Fibroblast of lung (primary cell): ENCODE data around the gene GARNL3. TPM values are rescaled to one million over a fixed set of nuclear protein-coding genes. Genes with fewer than 3 reads are reported as not detected.

Experiments used
- DNase-seq, 2 donors: peaks; one replicate each; pipeline versions ENCODE4 v3.0.0 to v3.0.0-alpha.2; 2010; ENCODE audit warnings: low read depth in 2 of 2
- H2AFZ ChIP-seq: 2 replicates; pipeline ENCODE4 v1.5.1; 2012; ENCODE audit warnings: low read length, control low read depth, inconsistent platforms
- H3K27ac ChIP-seq: 2 replicates; pipeline ENCODE4 v1.5.1; 2011; ENCODE audit warnings: low read length, control low read depth; ENCODE audit not compliant: insufficient read depth
- H3K27me3 ChIP-seq: 2 replicates; pipeline ENCODE4 v1.5.1; 2011; ENCODE audit warnings: mild to moderate bottlenecking, low read length; ENCODE audit not compliant: control insufficient read depth, insufficient read depth
- H3K36me3 ChIP-seq: 2 replicates; pipeline ENCODE4 v1.5.1; 2011; ENCODE audit warnings: low read length; ENCODE audit not compliant: control insufficient read depth, insufficient read depth
- H3K4me1 ChIP-seq: 2 replicates; pipeline ENCODE4 v1.5.1; 2011; ENCODE audit warnings: low read length; ENCODE audit not compliant: control insufficient read depth, insufficient read depth; ENCODE audit errors: extremely low read depth
- H3K4me2 ChIP-seq: 2 replicates; pipeline ENCODE4 v1.5.1; 2011; ENCODE audit warnings: low read length, control low read depth; ENCODE audit not compliant: insufficient read depth; ENCODE audit errors: extremely low read depth
- H3K4me3 ChIP-seq, 4 experiments: fragments of 200-600 bp in 1 of 4; sonication (generic) in 1 of 4; replicated peaks in 1 of 4; 2 replicates each; pipeline ENCODE4 v1.5.1; 2011 to 2016; ENCODE audit warnings: low read length in 4 of 4, low read depth in 3 of 4, mild to moderate bottlenecking in 3 of 4, control low read depth in 2 of 4, inconsistent platforms in 1 of 4, mixed read lengths in 1 of 4; ENCODE audit not compliant: insufficient read depth in 1 of 4; ENCODE audit errors: control extremely low read depth in 1 of 4
- H3K79me2 ChIP-seq: 2 replicates; pipeline ENCODE4 v1.5.1; 2012; ENCODE audit warnings: mild to moderate bottlenecking, low read length, inconsistent platforms; ENCODE audit not compliant: control insufficient read depth, insufficient read depth
- H3K9ac ChIP-seq: 2 replicates; pipeline ENCODE4 v1.5.1; 2011; ENCODE audit warnings: mild to moderate bottlenecking, low read length, control low read depth; ENCODE audit not compliant: insufficient read depth
- H3K9me3 ChIP-seq: 2 replicates; pipeline ENCODE4 v1.5.1; 2012; ENCODE audit warnings: low read depth, low read length; ENCODE audit not compliant: control insufficient read depth, insufficient read depth
- H4K20me1 ChIP-seq: 2 replicates; pipeline ENCODE4 v1.5.1; 2011; ENCODE audit warnings: low read length; ENCODE audit not compliant: control insufficient read depth, insufficient read depth; ENCODE audit errors: extremely low read depth
- CTCF ChIP-seq, 2 donors: IDR thresholded peaks in 1 of 2; conservative IDR thresholded peaks in 1 of 2; 1 replicate in 1 of 2; 2 replicates in 1 of 2; pipeline ENCODE4 v1.5.1; 2011 to 2012; ENCODE audit warnings: low read length in 2 of 2, control low read depth in 1 of 2, inconsistent platforms in 1 of 2, low read depth in 1 of 2, mild to moderate bottlenecking in 1 of 2
- EZH2 ChIP-seq: IDR thresholded peaks from 2 replicates; pipeline ENCODE4 v1.5.1; 2012; ENCODE audit warnings: low read length, control low read depth, mild to moderate bottlenecking; ENCODE audit errors: missing control alignments
- polyA plus RNA-seq, 2 donors: library from polyadenylated mRNA; depleted of rRNA in 1 of 2; stranded (reverse) in 1 of 2; unstranded in 1 of 2; fragments of >200 nt; gene quantifications; 2 replicates each; pipeline ENCODE4 v1.2.1, GENCODE V29; 2011 to 2012; ENCODE audit warnings: missing spikeins in 1 of 2
- total RNA-seq: library from RNA; depleted of rRNA; stranded (reverse); fragments of >200 nt; gene quantifications from 2 replicates; pipeline ENCODE4 v1.2.1, GENCODE V29; 2014

Gene GARNL3
- total and polyA plus RNA-seq, 2 donors (not counting 1 experiment from before 2014, with no cell fraction given) = 1.5 to 6.4 TPM

- Histone ChIP-seq H3K27ac (no peak overlapping the region), H3K9ac (no peak overlapping the region), H4K20me1 (no peaks in the 10 kb centered on the region), H2AFZ (no peak overlapping the region), H3K4me1 (no peaks in the 10 kb centered on the region), H3K4me2 (no peak overlapping the region), H3K4me3 (no peak overlapping the region), H3K27me3 (no peaks in the 10 kb centered on the region), H3K36me3 (no peaks in the 10 kb centered on the region), H3K79me2 (no peaks in the 10 kb centered on the region), H3K9me3 (no peaks in the 10 kb centered on the region)
- TF ChIP-seq EZH2 (no peak), CTCF (conservative IDR thresholded peaks at IDR 0.05 in 1 of 2, IDR thresholded peaks at IDR 0.05 in 1 of 2; ENCODE audit: low read depth in 1 of 2, low read length in 2 of 2) (no peak)
- no peak for DNase-seq
Measured at GRCh38 chr9:127231666-127232065, 32.9 kb upstream of the GARNL3 start.

- H3K36me3 ChIP-seq = no peaks in the 10 kb centered on the region
- H3K4me3 ChIP-seq = no peak overlapping the region
- H2AFZ ChIP-seq = no peak overlapping the region
- no peaks in the 10 kb centered on the region for H3K4me1 ChIP-seq
- H3K79me2 ChIP-seq = no peaks in the 10 kb centered on the region
- no peak for DNase-seq
- no peak for TF ChIP-seq EZH2
- no peaks in the 10 kb centered on the region for H3K9me3 ChIP-seq
- no peak overlapping the region for H3K4me2 ChIP-seq
- no peak overlapping the region for H3K27ac ChIP-seq
- no peak overlapping the region for H3K9ac ChIP-seq
- H3K27me3 ChIP-seq = no peaks in the 10 kb centered on the region
- no peaks in the 10 kb centered on the region for H4K20me1 ChIP-seq
Measured at GRCh38 chr9:127232833-127233549, 31.6 kb upstream of the GARNL3 start.

- H3K9me3 ChIP-seq = no peaks in the 10 kb centered on the region
- no peaks in the 10 kb centered on the region for H3K36me3 ChIP-seq
- no peak overlapping the region for H3K4me3 ChIP-seq
- TF ChIP-seq EZH2 (no peak), CTCF (conservative IDR thresholded peaks at IDR 0.05 in 1 of 2, IDR thresholded peaks at IDR 0.05 in 1 of 2; ENCODE audit: low read depth in 1 of 2, low read length in 2 of 2) (no peak)
- no peaks in the 10 kb centered on the region for H3K27me3 ChIP-seq
- H3K9ac ChIP-seq = no peak overlapping the region
- H3K27ac ChIP-seq = no peak overlapping the region
- H4K20me1 ChIP-seq = no peaks in the 10 kb centered on the region
- H3K4me1 ChIP-seq = no peaks in the 10 kb centered on the region
- H3K4me2 ChIP-seq = no peak overlapping the region
- no peak for DNase-seq
- no peak overlapping the region for H2AFZ ChIP-seq
- no peaks in the 10 kb centered on the region for H3K79me2 ChIP-seq
Measured at GRCh38 chr9:127233550-127233949, 31.0 kb upstream of the GARNL3 start.
